HS-27A (cell line): ENCODE results near the gene MINDY4.
"Not testable (repeated sequence)": the region's sequence is repeated elsewhere in the genome, so short reads cannot be mapped to it uniquely, and the experiment has no call there.

Experiments used
- DNase-seq: peaks from one replicate; pipeline ENCODE4 v3.0.0-alpha.2; 2012; ENCODE audit warnings: low read depth, missing footprints

MINDY4 gene

GRCh38 chr7:30804078-30804661, 33.0 kb downstream of the MINDY4 start:
- peak; percentile 61 for DNase-seq

- no peak for DNase-seq
Observed at GRCh38 chr7:30805081-30805691, 34.0 kb downstream of the MINDY4 start.

- DNase-seq: no peak
Observed at GRCh38 chr7:30805931-30806330, 34.7 kb downstream of the MINDY4 start.

GRCh38 chr7:30807477-30807876, 36.3 kb downstream of the MINDY4 start:
- DNase-seq: not testable (repeated sequence)

GRCh38 chr7:30807941-30808340, 36.7 kb downstream of the MINDY4 start:
- not testable (repeated sequence) for DNase-seq

- no peak for DNase-seq
Observed at GRCh38 chr7:30810986-30811385, 39.8 kb downstream of the MINDY4 start.

- no peak for DNase-seq
Observed at GRCh38 chr7:30812676-30813075, 41.5 kb downstream of the MINDY4 start.

GRCh38 chr7:30813466-30813865, 42.2 kb downstream of the MINDY4 start:
- DNase-seq: no peak

- no peak for DNase-seq
Observed at GRCh38 chr7:30814700-30815387, 43.6 kb downstream of the MINDY4 start.

- DNase-seq: no peak
Observed at GRCh38 chr7:30815388-30815854, 44.2 kb downstream of the MINDY4 start.

- DNase-seq: no peak
Observed at GRCh38 chr7:30815951-30816644, 44.9 kb downstream of the MINDY4 start.

- DNase-seq: no peak
Observed at GRCh38 chr7:30816645-30817370, 45.6 kb downstream of the MINDY4 start.

GRCh38 chr7:30817371-30817767, 46.2 kb downstream of the MINDY4 start:
- DNase-seq: no peak

GRCh38 chr7:30824821-30825720, 53.9 kb downstream of the MINDY4 start:
- no peak for DNase-seq

- DNase-seq: no peak
Observed at GRCh38 chr7:30826181-30826580, 55.0 kb downstream of the MINDY4 start.

GRCh38 chr7:30828591-30828990, 57.4 kb downstream of the MINDY4 start:
- DNase-seq: no peak

GRCh38 chr7:30829471-30829870, 58.3 kb downstream of the MINDY4 start:
- no peak for DNase-seq

- DNase-seq: no peak
Observed at GRCh38 chr7:30831227-30831626, 60.0 kb downstream of the MINDY4 start.

GRCh38 chr7:30831936-30832335, 60.7 kb downstream of the MINDY4 start:
- no peak for DNase-seq

GRCh38 chr7:30834017-30834674, 62.9 kb downstream of the MINDY4 start:
- not testable (repeated sequence) for DNase-seq
